ELR (cell line): ENCODE results near the gene UBAP1.
"Not testable (repeated sequence)": the region's sequence is repeated elsewhere in the genome, so short reads cannot be mapped to it uniquely, and the experiment has no call there.

ENCODE experiments used
- DNase-seq: peaks from one replicate; pipeline ENCODE4 v3.0.0-alpha.2; 2015; ENCODE audit warnings: low read depth

The UBAP1 gene

GRCh38 chr9:34262971-34263370 lies 84.1 kb downstream of the UBAP1 start:
- DNase-seq, result no peak

- no peak for DNase-seq
Measured at GRCh38 chr9:34267660-34268059, 88.8 kb downstream of the UBAP1 start.

- DNase-seq, result no peak
Measured at GRCh38 chr9:34271265-34272006, 92.6 kb downstream of the UBAP1 start.

- no peak for DNase-seq
Measured at GRCh38 chr9:34272101-34272541, 93.3 kb downstream of the UBAP1 start.

GRCh38 chr9:34273588-34273987 lies 94.7 kb downstream of the UBAP1 start:
- DNase-seq, result not testable (repeated sequence)

- DNase-seq, result no peak
Measured at GRCh38 chr9:34275811-34276210, 97.0 kb downstream of the UBAP1 start.

GRCh38 chr9:34276772-34277171 lies 97.9 kb downstream of the UBAP1 start:
- DNase-seq, result no peak

GRCh38 chr9:34279411-34279810 lies 100.6 kb downstream of the UBAP1 start:
- DNase-seq, result peak; percentile 38

GRCh38 chr9:34282096-34282495 lies 103.3 kb downstream of the UBAP1 start:
- no peak for DNase-seq

GRCh38 chr9:34289159-34289558 lies 110.3 kb downstream of the UBAP1 start:
- no peak for DNase-seq

GRCh38 chr9:34291023-34291422 lies 112.2 kb downstream of the UBAP1 start:
- DNase-seq, result no peak

- no peak for DNase-seq
Measured at GRCh38 chr9:34291423-34291822, 112.6 kb downstream of the UBAP1 start.

- DNase-seq, result no peak
Measured at GRCh38 chr9:34292552-34292951, 113.7 kb downstream of the UBAP1 start.

- not testable (repeated sequence) for DNase-seq
Measured at GRCh38 chr9:34301064-34301463, 122.2 kb downstream of the UBAP1 start.
